Measurements from ENCODE around the gene VIPR1. TPM values are rescaled to one million over a fixed set of nuclear protein-coding genes. Genes with fewer than 3 reads are reported as not detected.
"Not testable (repeated sequence)": the region's sequence is repeated elsewhere in the genome, so short reads cannot be mapped to it uniquely, and the experiment has no call there.

VIPR1 gene
- total RNA-seq, 1 experiment from 2014 or later, result 3.7 TPM

DNA sequence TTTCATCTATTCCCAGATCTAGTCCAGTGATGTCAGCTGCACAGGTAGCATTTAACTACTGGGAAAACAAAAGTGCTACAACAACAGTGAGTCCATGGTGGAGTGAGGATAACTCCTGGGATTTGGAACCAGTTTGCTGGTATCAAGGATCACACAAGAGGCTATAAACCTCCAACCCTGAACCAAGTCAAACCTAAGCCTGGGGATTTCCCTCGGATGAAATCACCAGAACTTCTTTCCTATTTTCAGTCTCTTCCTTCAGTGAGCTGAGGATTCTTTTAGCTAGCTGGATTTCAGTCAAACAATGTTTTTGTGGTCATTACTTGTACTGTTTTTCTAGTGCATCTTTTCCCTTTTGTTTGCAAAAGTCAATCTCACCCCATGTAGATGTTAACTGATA, 47.8 kb downstream of the VIPR1 start:
- Histone ChIP-seq H2AFZ (ENCODE audit: low read length) (no peak overlapping the region), H3K36me3 (ENCODE audit: low read depth, low read length) (peaks cover 23% of the 10 kb centered on the region), H3K9me2 (replicated peaks; ENCODE audit: low read length) (no peaks in the 10 kb centered on the region), H3K4me2 (ENCODE audit: low read length) (no peak overlapping the region), H3K4me3 (ENCODE audit: low read length) (no peak overlapping the region), H3K27me3 (ENCODE audit: low read length) (no peaks in the 10 kb centered on the region), H3K4me1 (ENCODE audit: insufficient read depth, low read length) (peaks cover 3% of the 10 kb centered on the region), H3K79me2 (ENCODE audit: low read length) (no peaks in the 10 kb centered on the region), H3K27ac (ENCODE audit: low read length) (no peak overlapping the region), H3K9ac (ENCODE audit: low read length) (no peak overlapping the region), H3F3A (ENCODE audit: low read length, unreplicated experiment) (no peaks in the 10 kb centered on the region), H4K20me1 (ENCODE audit: low read length) (no peaks in the 10 kb centered on the region), H3K9me3 (ENCODE audit: low read length) (no peaks in the 10 kb centered on the region)
- ChIA-PET CTCF (no interaction called here), POLR2A (ENCODE audit: unreplicated experiment) (no interaction called here)
- no peak for TF ChIP-seq EZH2phosphoT487 (IDR thresholded peaks at IDR 0.05; ENCODE audit: borderline replicate concordance, low read length)
- TF ChIP-seq, protein P1, sequence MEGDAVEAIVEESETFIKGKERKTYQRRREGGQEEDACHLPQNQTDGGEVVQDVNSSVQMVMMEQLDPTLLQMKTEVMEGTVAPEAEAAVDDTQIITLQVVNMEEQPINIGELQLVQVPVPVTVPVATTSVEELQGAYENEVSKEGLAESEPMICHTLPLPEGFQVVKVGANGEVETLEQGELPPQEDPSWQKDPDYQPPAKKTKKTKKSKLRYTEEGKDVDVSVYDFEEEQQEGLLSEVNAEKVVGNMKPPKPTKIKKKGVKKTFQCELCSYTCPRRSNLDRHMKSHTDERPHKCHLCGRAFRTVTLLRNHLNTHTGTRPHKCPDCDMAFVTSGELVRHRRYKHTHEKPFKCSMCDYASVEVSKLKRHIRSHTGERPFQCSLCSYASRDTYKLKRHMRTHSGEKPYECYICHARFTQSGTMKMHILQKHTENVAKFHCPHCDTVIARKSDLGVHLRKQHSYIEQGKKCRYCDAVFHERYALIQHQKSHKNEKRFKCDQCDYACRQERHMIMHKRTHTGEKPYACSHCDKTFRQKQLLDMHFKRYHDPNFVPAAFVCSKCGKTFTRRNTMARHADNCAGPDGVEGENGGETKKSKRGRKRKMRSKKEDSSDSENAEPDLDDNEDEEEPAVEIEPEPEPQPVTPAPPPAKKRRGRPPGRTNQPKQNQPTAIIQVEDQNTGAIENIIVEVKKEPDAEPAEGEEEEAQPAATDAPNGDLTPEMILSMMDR (conservative IDR thresholded peaks at IDR 0.05; ENCODE audit: low read depth, low read length), result no peak
- TF ChIP-seq EZH2 (IDR thresholded peaks at IDR 0.05; ENCODE audit: low read length, unreplicated experiment), result no peak
- no peak for DNase-seq
- intact Hi-C loops (cut with micrococcal nuclease), result no loop called here
- no peak for ATAC-seq
- no TSS peak for BruUV-seq (replicated peaks)

DNA sequence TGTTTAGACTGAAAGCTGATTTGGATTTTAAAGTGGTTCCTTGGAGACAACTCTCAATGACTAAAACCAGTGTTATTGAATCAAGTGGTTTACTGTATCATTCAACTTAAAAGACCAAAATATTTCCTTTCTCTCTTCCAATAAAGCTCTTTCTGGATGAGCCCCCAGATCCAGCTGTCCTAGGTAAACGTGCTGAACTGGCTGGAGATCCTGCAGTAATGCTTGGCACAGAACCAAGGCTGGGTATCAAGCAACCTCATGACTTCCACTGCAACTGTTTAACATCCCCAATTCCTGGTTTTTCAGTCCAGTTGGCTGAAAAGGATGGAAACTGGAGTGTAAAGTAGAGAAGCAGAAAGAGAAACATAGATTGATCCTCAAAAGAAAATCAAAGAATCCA, 50.4 kb downstream of the VIPR1 start:
- BruUV-seq (replicated peaks), result no TSS peak
- CTCF ChIA-PET, result interaction anchor here (0.7 kb wide), 1 partner anchor 75 kb away, joined by 4 read pairs; no protein-coding TSS in a partner anchor
- no peaks in the 10 kb centered on the region for H3K79me2 ChIP-seq (ENCODE audit: low read length)

DNA sequence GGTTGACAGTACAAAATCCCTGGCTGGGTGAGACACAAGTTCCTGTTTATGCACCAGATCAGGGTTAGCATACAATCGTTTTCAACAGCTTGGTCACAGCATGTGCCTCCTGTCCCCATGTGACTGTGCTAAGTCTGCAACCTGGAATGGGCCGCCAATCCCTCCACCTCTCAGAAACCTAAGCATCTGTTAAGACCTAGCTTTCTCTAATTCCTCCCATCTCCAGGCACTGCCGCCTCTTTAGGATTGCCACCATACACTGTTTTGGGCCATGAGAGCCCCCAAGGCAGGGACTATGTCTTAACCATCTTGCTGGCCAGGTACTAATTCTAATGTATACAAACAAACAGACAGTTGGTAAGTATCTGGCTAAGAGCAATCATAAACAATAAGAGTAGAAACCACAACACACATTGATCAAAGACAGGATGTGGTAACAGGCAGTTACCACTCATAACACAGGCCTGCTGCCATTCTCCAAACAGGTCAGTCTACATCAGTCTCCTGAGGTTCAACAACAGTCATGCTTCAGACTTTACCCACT, 53.7 kb downstream of the VIPR1 start:
- Histone ChIP-seq H2AFZ (ENCODE audit: low read length) (no peak overlapping the region), H3K4me2 (ENCODE audit: low read length) (no peak overlapping the region), H3K27me3 (ENCODE audit: low read length) (no peaks in the 10 kb centered on the region), H3K9me2 (replicated peaks; ENCODE audit: low read length) (no peaks in the 10 kb centered on the region), H3K79me2 (ENCODE audit: low read length) (no peaks in the 10 kb centered on the region), H3K4me3 (ENCODE audit: low read length) (no peak overlapping the region), H3K9me3 (ENCODE audit: low read length) (no peaks in the 10 kb centered on the region), H3F3A (ENCODE audit: low read length, unreplicated experiment) (no peaks in the 10 kb centered on the region), H3K36me3 (ENCODE audit: low read depth, low read length) (peaks cover 46% of the 10 kb centered on the region), H4K20me1 (ENCODE audit: low read length) (no peaks in the 10 kb centered on the region), H3K27ac (ENCODE audit: low read length) (no peak overlapping the region), H3K4me1 (ENCODE audit: insufficient read depth, low read length) (no peaks in the 10 kb centered on the region), H3K9ac (ENCODE audit: low read length) (no peak overlapping the region)
- ChIA-PET CTCF (no interaction called here), POLR2A (ENCODE audit: unreplicated experiment) (interaction anchor here (0.6 kb wide), 1 partner anchor 1942 kb away, joined by 3 read pairs; no protein-coding TSS in a partner anchor)
- TF ChIP-seq, protein P1 (conservative IDR thresholded peaks at IDR 0.05; ENCODE audit: low read depth, low read length), result no peak
- TF ChIP-seq EZH2phosphoT487 (IDR thresholded peaks at IDR 0.05; ENCODE audit: borderline replicate concordance, low read length) (no peak), EZH2 (IDR thresholded peaks at IDR 0.05; ENCODE audit: low read length, unreplicated experiment) (no peak)
- ATAC-seq, result peak; percentile 49
- intact Hi-C loops (cut with micrococcal nuclease), result no loop called here
- DNase-seq, result peak; percentile 27
- BruUV-seq (replicated peaks), result no TSS peak

More for the DNA sequence above, 50.4 kb downstream of the VIPR1 start:
- H2AFZ ChIP-seq (ENCODE audit: low read length), result no peak overlapping the region
- TF ChIP-seq, protein P1 (conservative IDR thresholded peaks at IDR 0.05; ENCODE audit: low read depth, low read length), result no peak
- no peak for TF ChIP-seq EZH2 (IDR thresholded peaks at IDR 0.05; ENCODE audit: low read length, unreplicated experiment)
- no peak for TF ChIP-seq EZH2phosphoT487 (IDR thresholded peaks at IDR 0.05; ENCODE audit: borderline replicate concordance, low read length)
- ATAC-seq (no peak), DNase-seq (no peak)
- intact Hi-C loops (cut with micrococcal nuclease), result no loop called here
- H3K27me3 ChIP-seq (ENCODE audit: low read length), result no peaks in the 10 kb centered on the region
- H3K9ac ChIP-seq (ENCODE audit: low read length), result no peak overlapping the region
- H3K36me3 ChIP-seq (ENCODE audit: low read depth, low read length), result peaks cover 35% of the 10 kb centered on the region
- H3K9me3 ChIP-seq (ENCODE audit: low read length), result no peaks in the 10 kb centered on the region
- H3K27ac ChIP-seq (ENCODE audit: low read length), result no peak overlapping the region
- H3K4me1 ChIP-seq (ENCODE audit: insufficient read depth, low read length), result no peaks in the 10 kb centered on the region
- no peak overlapping the region for H3K4me2 ChIP-seq (ENCODE audit: low read length)
- H3K4me3 ChIP-seq (ENCODE audit: low read length), result no peak overlapping the region
- POLR2A ChIA-PET (ENCODE audit: unreplicated experiment), result no interaction called here
- H3K9me2 ChIP-seq (replicated peaks; ENCODE audit: low read length), result no peaks in the 10 kb centered on the region
- H3F3A ChIP-seq (ENCODE audit: low read length, unreplicated experiment), result no peaks in the 10 kb centered on the region
- no peaks in the 10 kb centered on the region for H4K20me1 ChIP-seq (ENCODE audit: low read length)

DNA sequence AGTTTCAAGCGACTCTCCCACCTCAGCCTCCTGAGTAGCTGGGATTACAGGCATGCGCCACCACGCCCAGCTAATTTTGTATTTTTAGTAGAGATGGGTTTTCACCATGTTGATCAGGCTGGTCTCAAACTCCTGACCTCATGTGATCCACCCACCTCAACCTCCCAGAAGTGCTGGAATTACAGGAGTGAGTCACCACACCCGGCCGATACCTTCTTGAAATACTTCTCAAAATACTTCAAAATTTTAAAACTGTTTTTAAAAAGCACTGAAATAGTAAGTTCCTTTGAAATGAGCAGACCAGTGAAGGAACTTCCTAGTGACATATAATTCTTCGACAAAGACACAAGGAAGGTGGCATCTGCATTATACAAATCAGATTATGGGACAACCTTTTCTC, 54.4 kb downstream of the VIPR1 start:
- DNase-seq; H3F3A ChIP-seq (ENCODE audit: low read length, unreplicated experiment); H3K27me3 ChIP-seq (ENCODE audit: low read length); H3K9ac ChIP-seq (ENCODE audit: low read length); intact Hi-C loops (cut with micrococcal nuclease); H3K4me1 ChIP-seq (ENCODE audit: insufficient read depth, low read length); H4K20me1 ChIP-seq (ENCODE audit: low read length); H3K9me3 ChIP-seq (ENCODE audit: low read length); H3K9me2 ChIP-seq (replicated peaks; ENCODE audit: low read length); POLR2A ChIA-PET (ENCODE audit: unreplicated experiment); ATAC-seq; H3K27ac ChIP-seq (ENCODE audit: low read length); H3K79me2 ChIP-seq (ENCODE audit: low read length); BruUV-seq (replicated peaks); H3K4me2 ChIP-seq (ENCODE audit: low read length); H2AFZ ChIP-seq (ENCODE audit: low read length); CTCF ChIA-PET; H3K4me3 ChIP-seq (ENCODE audit: low read length): not testable (repeated sequence)
- peaks cover 42% of the 10 kb centered on the region for H3K36me3 ChIP-seq (ENCODE audit: low read depth, low read length)
